AG04450 (cell line): Measurements from ENCODE around the gene SSTR4. TPM values are rescaled to one million over a fixed set of nuclear protein-coding genes. Genes with fewer than 3 reads are reported as not detected.

Source experiments
- CTCF ChIA-PET: fragments of 300-600, 350-600 bp; formaldehyde crosslinking; extraction: SDS; loops from one replicate; lab custom pipeline; 2022; ENCODE audit warnings: antibody characterized with exemption, inconsistent platforms; lab: Charles Lee
- POLR2A ChIA-PET: fragments of 350-600 bp; formaldehyde crosslinking; extraction: SDS; loops from one replicate; lab custom pipeline; 2021; ENCODE audit warnings: antibody characterized with exemption, inconsistent platforms; lab: Yijun Ruan, JAX
- DNase-seq: peaks from one replicate; pipeline ENCODE4 v3.0.0-alpha.2; 2011; ENCODE audit warnings: low read depth, low spot score
- H3K27ac ChIP-seq: one replicate; pipeline ENCODE4 v1.5.1; 2012; ENCODE audit warnings: low read depth, low read length, control low read depth
- H3K27me3 ChIP-seq: one replicate; pipeline ENCODE4 v1.6.0; 2012; ENCODE audit warnings: low read length; ENCODE audit not compliant: control insufficient read depth, insufficient read depth
- H3K4me3 ChIP-seq: 2 replicates; pipeline ENCODE4 v1.5.1; 2011; ENCODE audit warnings: mild to moderate bottlenecking, low read depth, low read length, control low read depth
- H3K9me3 ChIP-seq: 2 replicates; pipeline ENCODE4 v1.5.1; 2012; ENCODE audit warnings: low read length; ENCODE audit not compliant: control insufficient read depth, insufficient read depth
- CTCF ChIP-seq: IDR thresholded peaks from 2 replicates; pipeline ENCODE4 v1.5.1; 2011; ENCODE audit warnings: low read depth, low read length, control low read depth, inconsistent platforms
- polyA plus RNA-seq: library from polyadenylated mRNA; depleted of rRNA; stranded (reverse); fragments of >200 nt; gene quantifications from 2 replicates; pipeline ENCODE4 v1.2.3, GENCODE V29; 2011

The SSTR4 gene
- polyA plus RNA-seq, 1 experiment, result not detected

GRCh38 chr20:23027721-23028120 lies 7.4 kb upstream of the SSTR4 start:
- no peak overlapping the region for H3K4me3 ChIP-seq
- POLR2A ChIA-PET, result no interaction called here

GRCh38 chr20:23028392-23028791 lies 6.7 kb upstream of the SSTR4 start:
- Histone ChIP-seq H3K27me3 (peaks cover 2% of the 10 kb centered on the region), H3K4me3 (no peak overlapping the region), H3K9me3 (no peaks in the 10 kb centered on the region), H3K27ac (no peak overlapping the region)
- no peak for TF ChIP-seq CTCF
- CTCF ChIA-PET, result no interaction called here
- POLR2A ChIA-PET, result no interaction called here
- no peak for DNase-seq

More at GRCh38 chr20:23027721-23028120, 7.4 kb upstream of the SSTR4 start:
- H3K27ac ChIP-seq, result no peak overlapping the region
- no peaks in the 10 kb centered on the region for H3K9me3 ChIP-seq
- DNase-seq, result no peak
- CTCF ChIA-PET, result no interaction called here
- TF ChIP-seq CTCF, result no peak
- H3K27me3 ChIP-seq, result peaks cover 2% of the 10 kb centered on the region

- no peak overlapping the region for H3K27ac ChIP-seq
- peaks cover 5% of the 10 kb centered on the region for H3K27me3 ChIP-seq
- POLR2A ChIA-PET, result no interaction called here
- TF ChIP-seq CTCF, result no peak
- no peak for DNase-seq
- CTCF ChIA-PET, result no interaction called here
- H3K9me3 ChIP-seq, result no peaks in the 10 kb centered on the region
- H3K4me3 ChIP-seq, result no peak overlapping the region
These were observed 5.8 kb upstream of the SSTR4 start for GRCh38 chr20:23029324-23029723.

- H3K27ac ChIP-seq, result no peak overlapping the region
- ChIA-PET POLR2A (no interaction called here), CTCF (no interaction called here)
- H3K4me3 ChIP-seq, result no peak overlapping the region
- H3K27me3 ChIP-seq, result peaks cover 5% of the 10 kb centered on the region
- TF ChIP-seq CTCF, result no peak
- no peak for DNase-seq
- H3K9me3 ChIP-seq, result no peaks in the 10 kb centered on the region; the same call in 1 of the 2 replicates
These were observed 3.8 kb upstream of the SSTR4 start for GRCh38 chr20:23031346-23031745.

GRCh38 chr20:23032056-23032749 lies 2.9 kb upstream of the SSTR4 start:
- CTCF ChIA-PET, result no interaction called here
- Histone ChIP-seq H3K9me3 (no peaks in the 10 kb centered on the region; the same call in 1 of the 2 replicates), H3K27ac (no peak overlapping the region), H3K27me3 (peaks cover 5% of the 10 kb centered on the region), H3K4me3 (no peak overlapping the region)
- no peak for TF ChIP-seq CTCF
- POLR2A ChIA-PET, result no interaction called here
- no peak for DNase-seq
